ENCODE results near the gene KRTAP10-1.

DNA sequence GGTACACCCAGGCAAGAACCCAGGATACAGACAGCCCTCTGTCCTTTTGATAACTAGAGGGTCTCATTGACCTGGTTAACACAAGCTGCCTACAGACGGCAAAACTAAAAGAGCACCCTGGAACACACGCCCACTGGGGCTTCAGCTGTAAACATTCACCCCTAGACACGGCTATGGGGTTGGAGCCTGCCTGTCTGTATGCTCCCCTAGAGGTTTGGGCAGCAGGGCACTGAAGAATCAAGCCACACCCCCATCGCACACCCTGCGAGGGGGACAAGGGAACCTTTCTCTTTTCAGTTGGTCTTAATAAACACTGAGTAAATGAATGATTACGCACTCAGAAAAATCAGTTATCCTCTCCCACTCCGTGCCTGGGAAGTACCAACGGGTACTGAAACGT, 49.2 kb downstream of the KRTAP10-1 start:
- TF ChIP-seq POLR2AphosphoS5 (IDR thresholded peaks at IDR 0.05) (no peak), POLR2A (IDR thresholded peaks at IDR 0.05) (no peak)
- TF ChIP-seq, protein P1, sequence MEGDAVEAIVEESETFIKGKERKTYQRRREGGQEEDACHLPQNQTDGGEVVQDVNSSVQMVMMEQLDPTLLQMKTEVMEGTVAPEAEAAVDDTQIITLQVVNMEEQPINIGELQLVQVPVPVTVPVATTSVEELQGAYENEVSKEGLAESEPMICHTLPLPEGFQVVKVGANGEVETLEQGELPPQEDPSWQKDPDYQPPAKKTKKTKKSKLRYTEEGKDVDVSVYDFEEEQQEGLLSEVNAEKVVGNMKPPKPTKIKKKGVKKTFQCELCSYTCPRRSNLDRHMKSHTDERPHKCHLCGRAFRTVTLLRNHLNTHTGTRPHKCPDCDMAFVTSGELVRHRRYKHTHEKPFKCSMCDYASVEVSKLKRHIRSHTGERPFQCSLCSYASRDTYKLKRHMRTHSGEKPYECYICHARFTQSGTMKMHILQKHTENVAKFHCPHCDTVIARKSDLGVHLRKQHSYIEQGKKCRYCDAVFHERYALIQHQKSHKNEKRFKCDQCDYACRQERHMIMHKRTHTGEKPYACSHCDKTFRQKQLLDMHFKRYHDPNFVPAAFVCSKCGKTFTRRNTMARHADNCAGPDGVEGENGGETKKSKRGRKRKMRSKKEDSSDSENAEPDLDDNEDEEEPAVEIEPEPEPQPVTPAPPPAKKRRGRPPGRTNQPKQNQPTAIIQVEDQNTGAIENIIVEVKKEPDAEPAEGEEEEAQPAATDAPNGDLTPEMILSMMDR (IDR thresholded peaks at IDR 0.05), result no peak
